SU-DHL-6 (cell line): ENCODE results near the gene NFKBIZ.

Experiments used
- CTCF ChIP-seq: fragments of 200-600 bp; sonication (generic); IDR thresholded peaks from one replicate; pipeline ENCODE4 v1.5.1; 2017; ENCODE audit warnings: antibody characterized with exemption, mild to moderate bottlenecking, low read length, moderate library complexity; ENCODE audit not compliant: insufficient read depth, poor library complexity, severe bottlenecking
- EZH2phosphoT487 ChIP-seq: fragments of 200-600 bp; sonication (generic), shearing (Covaris generic); conservative IDR thresholded peaks from 2 replicates; pipeline ENCODE4 v1.6.1; 2018; ENCODE audit warnings: mild to moderate bottlenecking, antibody characterized with exemption, low read length, moderate library complexity, mixed read lengths

GRCh38 chr3:101833446-101833974 is 15.8 kb upstream of the NFKBIZ start:
- TF ChIP-seq CTCF: no peak
- TF ChIP-seq EZH2phosphoT487: no peak
